B cell (primary cell): ENCODE data around the gene OR7A17. TPM values are rescaled to one million over a fixed set of nuclear protein-coding genes. Genes with fewer than 3 reads are reported as not detected.

Experiments used
- polyA plus RNA-seq: library from polyadenylated mRNA; depleted of rRNA; stranded (reverse); fragments of >200 nt; gene quantifications from 2 replicates; pipeline ENCODE4 v1.2.3, GENCODE V29; 2012
- small RNA-seq: library from RNA; depleted of rRNA; stranded (forward); fragments of <200 nt; gene quantifications from one replicate; pipeline ENCODE3, GENCODE V24; 2012; ENCODE audit warnings: low replicate concordance, low read depth; ENCODE audit not compliant: insufficient read length
- total RNA-seq, 2 donors: library from RNA; stranded (reverse); fragments of 120-200 nt in 1 of 2; gene quantifications; 1 replicate in 1 of 2; 2 replicates in 1 of 2; pipeline versions ENCODE4 v1.2.3 to v1.2.4, GENCODE V29; 2013 to 2022

OR7A17 gene
- total and polyA plus RNA-seq, 2 donors (not counting 1 experiment from before 2014, with no cell fraction given) = not detected

Small RNAs within 50 kb of the gene (small RNA-seq; reads per million reads assigned to genes)
- gene OR7A18P = not detected

Other genes with a start within 250 kb of the OR7A17 start
- gene ADGRE3, start 211.3 kb downstream of the OR7A17 start, total RNA-seq = 0.17 TPM in 1 of 2 replicates, not detected in the other
- gene ADGRE3, start 211.3 kb downstream of the OR7A17 start, polyA plus RNA-seq = 0.46 TPM in 1 of 2 replicates, not detected in the other
- 36.9 and 39.4 TPM in 2 replicates for gene ZNF333, start 196.1 kb downstream of the OR7A17 start, total RNA-seq
- gene ZNF333, start 196.1 kb downstream of the OR7A17 start, polyA plus RNA-seq = 23.2 and 36.4 TPM in 2 replicates
- gene ADGRE2, start 107.6 kb downstream of the OR7A17 start, total RNA-seq = 0.89 and 1.7 TPM in 2 replicates
- 0.52 and 1.1 TPM in 2 replicates for gene ADGRE2, start 107.6 kb downstream of the OR7A17 start, polyA plus RNA-seq
- not detected in 2 replicates for gene OR7A5, start 50.9 kb downstream of the OR7A17 start, total RNA-seq
- gene OR7A5, start 50.9 kb downstream of the OR7A17 start, polyA plus RNA-seq = not detected in 2 replicates
- not detected in 2 replicates for gene OR7C1, start 50.9 kb downstream of the OR7A17 start, total RNA-seq
- gene OR7C1, start 50.9 kb downstream of the OR7A17 start, polyA plus RNA-seq = not detected in 2 replicates
- not detected in 2 replicates for gene OR7A10, start 37.2 kb downstream of the OR7A17 start, total RNA-seq
- not detected in 2 replicates for gene OR7A10, start 37.2 kb downstream of the OR7A17 start, polyA plus RNA-seq
- gene OR7C2, start 55.4 kb upstream of the OR7A17 start, total RNA-seq = not detected in 2 replicates
- not detected in 2 replicates for gene OR7C2, start 55.4 kb upstream of the OR7A17 start, polyA plus RNA-seq
- not detected in 2 replicates for gene SLC1A6, start 93.7 kb upstream of the OR7A17 start, total RNA-seq
- gene SLC1A6, start 93.7 kb upstream of the OR7A17 start, polyA plus RNA-seq = 0.25 TPM in 1 of 2 replicates, not detected in the other
- gene CASP14, start 163.3 kb upstream of the OR7A17 start, total RNA-seq = not detected in 2 replicates
- gene CASP14, start 163.3 kb upstream of the OR7A17 start, polyA plus RNA-seq = not detected in 2 replicates
- not detected in 2 replicates for gene OR1I1, start 196.1 kb upstream of the OR7A17 start, total RNA-seq
- not detected in 2 replicates for gene OR1I1, start 196.1 kb upstream of the OR7A17 start, polyA plus RNA-seq
- gene SYDE1, start 221.3 kb upstream of the OR7A17 start, total RNA-seq = not detected in 2 replicates
- gene SYDE1, start 221.3 kb upstream of the OR7A17 start, polyA plus RNA-seq = not detected in 2 replicates